Brain pericyte (primary cell): ENCODE data around the gene SMPD3.

ENCODE experiments used
- DNase-seq: peaks from one replicate; pipeline ENCODE4 v3.0.0-alpha.2; 2012; ENCODE audit warnings: low read depth, low spot score

Gene SMPD3

GRCh38 chr16:68404736-68405345 lies 43.5 kb downstream of the SMPD3 start:
- DNase-seq: no peak

GRCh38 chr16:68403704-68404103 lies 44.6 kb downstream of the SMPD3 start:
- no peak for DNase-seq

GRCh38 chr16:68403177-68403576 lies 45.1 kb downstream of the SMPD3 start:
- DNase-seq: no peak

GRCh38 chr16:68402748-68403040 lies 45.6 kb downstream of the SMPD3 start:
- no peak for DNase-seq

GRCh38 chr16:68401871-68402747 lies 46.2 kb downstream of the SMPD3 start:
- DNase-seq: no peak

- DNase-seq: no peak
Measured at GRCh38 chr16:68400924-68401460, 47.3 kb downstream of the SMPD3 start.

- DNase-seq: no peak
Measured at GRCh38 chr16:68400083-68400923, 48.0 kb downstream of the SMPD3 start.

GRCh38 chr16:68399456-68399855 lies 48.9 kb downstream of the SMPD3 start:
- no peak for DNase-seq

GRCh38 chr16:68397710-68398201 lies 50.6 kb downstream of the SMPD3 start:
- no peak for DNase-seq

GRCh38 chr16:68396481-68396880 lies 51.8 kb downstream of the SMPD3 start:
- DNase-seq: no peak

GRCh38 chr16:68395815-68396214 lies 52.5 kb downstream of the SMPD3 start:
- DNase-seq: no peak

- no peak for DNase-seq
Measured at GRCh38 chr16:68395167-68395786, 53.0 kb downstream of the SMPD3 start.

- no peak for DNase-seq
Measured at GRCh38 chr16:68393333-68393732, 55.0 kb downstream of the SMPD3 start.

- no peak for DNase-seq
Measured at GRCh38 chr16:68389750-68390371, 58.4 kb downstream of the SMPD3 start.

- no peak for DNase-seq
Measured at GRCh38 chr16:68389006-68389405, 59.3 kb downstream of the SMPD3 start.

- DNase-seq: no peak
Measured at GRCh38 chr16:68388124-68388523, 60.2 kb downstream of the SMPD3 start.

GRCh38 chr16:68387301-68387700 lies 61.0 kb downstream of the SMPD3 start:
- no peak for DNase-seq

- no peak for DNase-seq
Measured at GRCh38 chr16:68386628-68387027, 61.7 kb downstream of the SMPD3 start.

GRCh38 chr16:68385371-68385770 lies 62.9 kb downstream of the SMPD3 start:
- DNase-seq: no peak

- no peak for DNase-seq
Measured at GRCh38 chr16:68384288-68385161, 63.8 kb downstream of the SMPD3 start.
